Osteocyte (in vitro differentiated cells): Measurements from ENCODE around the gene HSD17B2. TPM values are rescaled to one million over a fixed set of nuclear protein-coding genes. Genes with fewer than 3 reads are reported as not detected.

ENCODE experiments used
- DNase-seq: peaks from one replicate; pipeline ENCODE4 v3.0.0; 2021; ENCODE audit warnings: mixed read lengths; ENCODE audit not compliant: unreplicated experiment; ENCODE audit errors: extremely low spot score
- H3K27ac Mint-ChIP-seq: one replicate; pipeline ENCODE4 v1.8.0; 2021; ENCODE audit warnings: mild to moderate bottlenecking, mixed read lengths; ENCODE audit not compliant: unreplicated experiment
- H3K27me3 Mint-ChIP-seq: one replicate; pipeline ENCODE4 v1.8.0; 2021; ENCODE audit warnings: mixed read lengths; ENCODE audit not compliant: unreplicated experiment
- H3K36me3 Mint-ChIP-seq: one replicate; pipeline ENCODE4 v1.8.0; 2021; ENCODE audit warnings: mixed read lengths; ENCODE audit not compliant: unreplicated experiment
- H3K4me1 Mint-ChIP-seq: one replicate; pipeline ENCODE4 v1.8.0; 2021; ENCODE audit warnings: mixed read lengths; ENCODE audit not compliant: unreplicated experiment
- H3K4me3 Mint-ChIP-seq: one replicate; pipeline ENCODE4 v1.8.0; 2021; ENCODE audit warnings: mild to moderate bottlenecking, moderate library complexity, mixed read lengths; ENCODE audit not compliant: unreplicated experiment
- H3K9me3 Mint-ChIP-seq: one replicate; pipeline ENCODE4 v1.8.0; 2021; ENCODE audit warnings: mixed read lengths; ENCODE audit not compliant: unreplicated experiment
- CTCF ChIP-seq: fragments of 200-600 bp; sonication (generic); IDR thresholded peaks from 2 replicates; pipeline ENCODE4 v1.5.0; 2021; ENCODE audit warnings: antibody characterized with exemption, mild to moderate bottlenecking, moderate library complexity
- long read RNA-seq: library from polyadenylated mRNA; unstranded; transcript quantifications from one replicate; pipeline ENCODE4 v2.0.0, GENCODE V29; 2021
- total RNA-seq: library from RNA; stranded (reverse); gene quantifications from 2 replicates; pipeline ENCODE4 v1.2.1, GENCODE V29; 2021

HSD17B2 gene
- total RNA-seq = 0.40 TPM in 1 of 2 replicates, not detected in the other
- long read RNA-seq = 0 reads

GRCh38 chr16:82034981-82035612, at the start of gene HSD17B2:
TSS of gene HSD17B2 (plus strand) at chr16:82035253. CDS start at chr16:82035425, 172 bp downstream.
- TF ChIP-seq CTCF = no peak
- no peak for DNase-seq
- Mint-ChIP-seq H3K4me1 (no peaks in the 10 kb centered on the region), H3K4me3 (no peak within 1 kb of the TSS), H3K27ac (no peak within 1 kb of the TSS), H3K27me3 (peaks cover 4% of the 10 kb centered on the region), H3K36me3 (no peaks in the 10 kb centered on the region), H3K9me3 (no peaks in the 10 kb centered on the region)

- Mint-ChIP-seq H3K27ac (no peak overlapping the region), H3K36me3 (no peaks in the 10 kb centered on the region), H3K27me3 (peaks cover 8% of the 10 kb centered on the region), H3K4me1 (no peaks in the 10 kb centered on the region), H3K9me3 (no peaks in the 10 kb centered on the region), H3K4me3 (no peak overlapping the region)
- DNase-seq = no peak
- no peak for TF ChIP-seq CTCF
Measured at GRCh38 chr16:81987121-81987520, 47.9 kb upstream of the HSD17B2 start.

- no peaks in the 10 kb centered on the region for H3K9me3 Mint-ChIP-seq
- peaks cover 8% of the 10 kb centered on the region for H3K27me3 Mint-ChIP-seq
- no peaks in the 10 kb centered on the region for H3K36me3 Mint-ChIP-seq
- H3K4me1 Mint-ChIP-seq = no peaks in the 10 kb centered on the region
- no peak for TF ChIP-seq CTCF
- H3K27ac Mint-ChIP-seq = no peak overlapping the region
- H3K4me3 Mint-ChIP-seq = no peak overlapping the region
- DNase-seq = no peak
Measured at GRCh38 chr16:81987706-81988105, 47.3 kb upstream of the HSD17B2 start.

GRCh38 chr16:81992859-81993258, 42.2 kb upstream of the HSD17B2 start:
- peaks cover 10% of the 10 kb centered on the region for H3K4me1 Mint-ChIP-seq
- no peak for TF ChIP-seq CTCF
- no peak overlapping the region for H3K4me3 Mint-ChIP-seq
- no peaks in the 10 kb centered on the region for H3K9me3 Mint-ChIP-seq
- DNase-seq = no peak
- H3K27ac Mint-ChIP-seq = no peak overlapping the region
- no peaks in the 10 kb centered on the region for H3K36me3 Mint-ChIP-seq
- peaks cover 3% of the 10 kb centered on the region for H3K27me3 Mint-ChIP-seq

- Mint-ChIP-seq H3K27me3 (peaks cover 3% of the 10 kb centered on the region), H3K4me3 (no peak overlapping the region), H3K36me3 (no peaks in the 10 kb centered on the region), H3K9me3 (no peaks in the 10 kb centered on the region), H3K4me1 (peaks cover 12% of the 10 kb centered on the region), H3K27ac (no peak overlapping the region)
- no peak for TF ChIP-seq CTCF
- no peak for DNase-seq
Measured at GRCh38 chr16:81994485-81994884, 40.6 kb upstream of the HSD17B2 start.
